IMR-90 (cell line): ENCODE results near the gene ACTR3C. TPM values are rescaled to one million over a fixed set of nuclear protein-coding genes. Genes with fewer than 3 reads are reported as not detected.

Experiments
- ATAC-seq: fragments of 200-7000 bp; cut with Tn5 transposase; 2 replicates; pipeline ENCODE4 v1.9.1; 2020; ENCODE audit warnings: low read depth, mild to moderate bottlenecking, moderate library complexity
- BruUV-seq: library from RNA; stranded (reverse); fragments of 400-500 nt; replicated peaks from 2 replicates; lab custom pipeline; 2021; lab: Mats Ljungman, UMichigan
- CTCF ChIA-PET: fragments of 300-600 bp; formaldehyde crosslinking; extraction: SDS; loops from one replicate; lab custom pipeline; 2021; ENCODE audit warnings: antibody characterized with exemption; lab: Yijun Ruan, JAX
- POLR2A ChIA-PET: fragments of 300-600 bp; sonication (Branson Sonifier 250); formaldehyde crosslinking; loops from one replicate; lab custom pipeline; 2022; ENCODE audit warnings: antibody characterized with exemption; ENCODE audit not compliant: unreplicated experiment; lab: Charles Lee
- DNase-seq: peaks from one replicate; pipeline ENCODE4 v3.0.0; 2013
- H2AFZ ChIP-seq: replicated peaks from 2 replicates; pipeline ENCODE3; 2013; ENCODE audit warnings: low read length, mild to moderate bottlenecking; ENCODE audit not compliant: poor library complexity
- H2AK5ac ChIP-seq: 2 replicates; pipeline ENCODE4 v1.6.1; 2013; ENCODE audit warnings: low read depth, low read length, inconsistent platforms
- H2AK9ac ChIP-seq: replicated peaks from 2 replicates; pipeline ENCODE3; 2013; ENCODE audit warnings: mild to moderate bottlenecking, low read depth, low read length, moderate library complexity; ENCODE audit not compliant: poor library complexity
- H2BK120ac ChIP-seq: 2 replicates; pipeline ENCODE4 v1.6.1; 2013; ENCODE audit warnings: low read depth, low read length, inconsistent platforms
- H2BK15ac ChIP-seq: 3 replicates; pipeline ENCODE4 v1.6.1; 2013; ENCODE audit warnings: low read depth, low read length, inconsistent platforms
- H2BK20ac ChIP-seq: 2 replicates; pipeline ENCODE4 v1.6.1; 2013; ENCODE audit warnings: low read depth, mild to moderate bottlenecking, inconsistent platforms, low read length, moderate library complexity
- H2BK5ac ChIP-seq: 2 replicates; pipeline ENCODE4 v1.6.1; 2013; ENCODE audit warnings: mild to moderate bottlenecking, low read depth, low read length, inconsistent platforms; ENCODE audit not compliant: poor library complexity, severe bottlenecking
- H3K14ac ChIP-seq: replicated peaks from 2 replicates; pipeline ENCODE4 v1.6.1; 2013; ENCODE audit warnings: low read depth, low read length, inconsistent platforms
- H3K18ac ChIP-seq: 2 replicates; pipeline ENCODE4 v1.6.1; 2013; ENCODE audit warnings: low read depth, low read length, control low read depth
- H3K23ac ChIP-seq: 2 replicates; pipeline ENCODE4 v1.6.1; 2013; ENCODE audit warnings: low read depth, low read length, inconsistent platforms
- H3K27ac ChIP-seq: 2 replicates; pipeline ENCODE4 v1.5.1; 2013; ENCODE audit warnings: mild to moderate bottlenecking, control low read depth, low read length; ENCODE audit not compliant: insufficient read depth
- H3K27me3 ChIP-seq: 2 replicates; pipeline ENCODE4 v1.6.1; 2013; ENCODE audit warnings: low read length; ENCODE audit not compliant: control insufficient read depth, insufficient read depth
- H3K36me3 ChIP-seq: 2 replicates; pipeline ENCODE4 v1.6.1; 2013; ENCODE audit warnings: low read length, mixed read lengths; ENCODE audit not compliant: control insufficient read depth, insufficient read depth
- H3K4ac ChIP-seq: 2 replicates; pipeline ENCODE4 v1.6.1; 2013; ENCODE audit warnings: low read depth, low read length, inconsistent platforms
- H3K4me1 ChIP-seq: 2 replicates; pipeline ENCODE4 v1.6.1; 2013; ENCODE audit warnings: low read length, mixed read lengths; ENCODE audit not compliant: control insufficient read depth, insufficient read depth
- H3K4me2 ChIP-seq: 2 replicates; pipeline ENCODE4 v1.6.1; 2013; ENCODE audit warnings: low read depth, mild to moderate bottlenecking, control low read depth, low read length, moderate library complexity
- H3K4me3 ChIP-seq: 2 replicates; pipeline ENCODE4 v1.5.1; 2013; ENCODE audit warnings: low read depth, mild to moderate bottlenecking, control low read depth, low read length, moderate library complexity; ENCODE audit not compliant: insufficient read depth
- H3K56ac ChIP-seq: 2 replicates; pipeline ENCODE4 v1.6.1; 2013; ENCODE audit warnings: low read length, inconsistent platforms; ENCODE audit not compliant: insufficient read depth; ENCODE audit errors: extremely low read depth
- H3K79me1 ChIP-seq, 2 experiments: 2 replicates each; pipeline ENCODE4 v1.6.1; 2013; ENCODE audit warnings: low read length in 2 of 2, inconsistent platforms in 1 of 2, low read depth in 1 of 2
- H3K9ac ChIP-seq: 2 replicates; pipeline ENCODE4 v1.6.1; 2013; ENCODE audit warnings: low read depth, low read length, control low read depth
- H3K9me1 ChIP-seq: 2 replicates; pipeline ENCODE4 v1.6.1; 2013; ENCODE audit warnings: low read length, inconsistent platforms; ENCODE audit not compliant: insufficient read depth
- H3K9me3 ChIP-seq: 2 replicates; pipeline ENCODE4 v1.6.1; 2013; ENCODE audit warnings: low read length; ENCODE audit not compliant: control insufficient read depth, insufficient read depth
- H4K20me1 ChIP-seq: 2 replicates; pipeline ENCODE4 v1.6.1; 2013; ENCODE audit warnings: low read length, inconsistent platforms; ENCODE audit not compliant: insufficient read depth
- H4K5ac ChIP-seq: 2 replicates; pipeline ENCODE4 v1.6.1; 2013; ENCODE audit warnings: mild to moderate bottlenecking, low read depth, low read length, control low read depth
- H4K8ac ChIP-seq, 2 experiments: 2 replicates each; pipeline ENCODE4 v1.6.1; 2013; ENCODE audit warnings: low read depth in 2 of 2, low read length in 2 of 2, control low read depth in 1 of 2, inconsistent platforms in 1 of 2
- H4K91ac ChIP-seq: 2 replicates; pipeline ENCODE4 v1.6.1; 2013; ENCODE audit warnings: low read depth, low read length, inconsistent platforms; ENCODE audit not compliant: insufficient read depth
- BHLHE40 ChIP-seq: fragments of 150-350 bp; IDR thresholded peaks from 2 replicates; pipeline ENCODE4 v1.6.1; 2016; ENCODE audit warnings: mild to moderate bottlenecking, low read depth, low read length
- CEBPB ChIP-seq: IDR thresholded peaks from 2 replicates; pipeline ENCODE4 v1.6.1; 2012; ENCODE audit warnings: low read depth, low read length, improper control_type of control experiment
- CHD1 ChIP-seq: IDR thresholded peaks from 2 replicates; pipeline ENCODE4 v1.6.1; 2012; ENCODE audit warnings: low read depth, low read length, improper control_type of control experiment
- CTCF ChIP-seq: conservative IDR thresholded peaks from 2 replicates; pipeline ENCODE4 v1.5.1; 2012; ENCODE audit warnings: mild to moderate bottlenecking, low read depth, low read length, improper control_type of control experiment
- ELK1 ChIP-seq: fragments of 150-350 bp; IDR thresholded peaks from 2 replicates; pipeline ENCODE4 v1.6.1; 2016; ENCODE audit warnings: low read depth, mild to moderate bottlenecking, low read length, moderate library complexity, borderline replicate concordance
- FOS ChIP-seq: fragments of 150-350 bp; IDR thresholded peaks from 2 replicates; pipeline ENCODE4 v1.6.1; 2016; ENCODE audit warnings: low read depth, low read length
- MAFK ChIP-seq: IDR thresholded peaks from 2 replicates; pipeline ENCODE4 v1.6.1; 2012; ENCODE audit warnings: low read depth, low read length, improper control_type of control experiment
- MXI1 ChIP-seq: IDR thresholded peaks from 2 replicates; pipeline ENCODE4 v1.6.1; 2012; ENCODE audit warnings: low read depth, mild to moderate bottlenecking, low read length, moderate library complexity, borderline replicate concordance
- NFE2L2 ChIP-seq: fragments of 150-350 bp; IDR thresholded peaks from 2 replicates; pipeline ENCODE4 v1.6.1; 2016; ENCODE audit warnings: low read depth, mild to moderate bottlenecking, low read length
- RAD21 ChIP-seq: IDR thresholded peaks from 2 replicates; pipeline ENCODE4 v1.6.1; 2012; ENCODE audit warnings: low read length, improper control_type of control experiment
- RCOR1 ChIP-seq: IDR thresholded peaks from 2 replicates; pipeline ENCODE4 v1.6.1; 2012; ENCODE audit warnings: mild to moderate bottlenecking, low read length, improper control_type of control experiment; ENCODE audit not compliant: insufficient replicate concordance
- RFX5 ChIP-seq: IDR thresholded peaks from 2 replicates; pipeline ENCODE4 v1.8.0; 2012; ENCODE audit warnings: low read depth, mild to moderate bottlenecking, low read length, moderate library complexity
- SMC3 ChIP-seq: fragments of 150-350 bp; IDR thresholded peaks from 2 replicates; pipeline ENCODE4 v1.6.1; 2016; ENCODE audit warnings: low read depth, mild to moderate bottlenecking, antibody characterized with exemption, low read length, moderate library complexity
- USF2 ChIP-seq: fragments of 150-350 bp; IDR thresholded peaks from 2 replicates; pipeline ENCODE4 v1.6.1; 2017; ENCODE audit warnings: mild to moderate bottlenecking, antibody characterized with exemption, low read length, low read depth
- WGBS, 2 experiments: methylation state at CpG; one replicate each; pipeline versions ENCODE4 v1.1.5 to v1.1.7; 2013; ENCODE audit warnings: missing lambda C conversion rate in 2 of 2; ENCODE audit not compliant: insufficient read length in 1 of 2; ENCODE audit errors: extremely low coverage in 2 of 2; 5-methylcytosine and 5-hydroxymethylcytosine counted together
- dilution Hi-C: fragments of 300-500 bp; cut with HindIII; formaldehyde crosslinking; loops from one replicate; pipeline ENCODE4 v1.14.3; 2018; ENCODE audit warnings: low sequenced_read_pairs; ENCODE audit not compliant: unreplicated experiment
- in situ Hi-C: fragments of 300-500 bp; cut with MboI; formaldehyde crosslinking; loops from 3 replicates; pipeline ENCODE4 v1.14.3; 2019; ENCODE audit warnings: low sequenced_read_pairs, inconsistent platforms, mixed read lengths
- intact Hi-C: fragments of 100-400 bp; cut with micrococcal nuclease; formaldehyde crosslinking; loops from 2 replicates; pipeline ENCODE4 v1.10.0; 2022
- polyA plus RNA-seq, 3 experiments: library from polyadenylated mRNA; depleted of rRNA; stranded (reverse); fragments of >200 nt; gene quantifications; 2 replicates each; pipeline ENCODE4 v1.2.3, GENCODE V29; 2012; ENCODE audit warnings: low replicate concordance in 1 of 3
- total RNA-seq: library from RNA; depleted of rRNA; stranded (reverse); fragments of >200 nt; gene quantifications from 2 replicates; pipeline ENCODE4 v1.2.3, GENCODE V29; 2012

Gene ACTR3C
- total and polyA plus RNA-seq, 2 of the 4 experiments (the other 2 are of a cell fraction), result not detected

- in situ Hi-C loops, result no loop called here
- Histone ChIP-seq H3K4me2 (no peak overlapping the region), H3K14ac (no peak overlapping the region), H3K79me1 (no peaks in the 10 kb centered on the region), H4K8ac (no peak overlapping the region), H2AK5ac (no peak overlapping the region), H2BK20ac (no peak overlapping the region), H3K27ac (no peak overlapping the region), H2AK9ac (no peak overlapping the region), H3K56ac (no peak overlapping the region), H3K23ac (no peak overlapping the region), H4K5ac (no peak overlapping the region), H4K20me1 (no peaks in the 10 kb centered on the region), H3K9me1 (no peaks in the 10 kb centered on the region), H3K4ac (no peak overlapping the region), H2BK5ac (no peak overlapping the region), H2BK15ac (no peak overlapping the region), H3K4me3 (no peak overlapping the region), H2BK120ac (no peak overlapping the region), H3K9me3 (peaks cover 16% of the 10 kb centered on the region), H3K18ac (no peak overlapping the region), H4K91ac (no peak overlapping the region), H2AFZ (no peak overlapping the region), H3K36me3 (no peaks in the 10 kb centered on the region), H3K4me1 (peaks cover 8% of the 10 kb centered on the region; the same call in 1 of the 2 replicates), H3K27me3 (peaks cover 31% of the 10 kb centered on the region), H3K9ac (no peak overlapping the region)
- intact Hi-C loops, result no loop called here
- ChIA-PET POLR2A (no interaction called here), CTCF (interaction anchor here (0.7 kb wide), 1 partner anchor 865 kb away, joined by 4 read pairs; no protein-coding TSS in a partner anchor)
- no TSS peak for BruUV-seq
- dilution Hi-C loops, result no loop called here
- WGBS, 2 experiments, result no CpG with 5 or more reads among the region's 1 CpG
- ATAC-seq (no peak), DNase-seq (no peak)
- TF ChIP-seq NFE2L2, result no peak
- no peak for TF ChIP-seq FOS
- no peak for TF ChIP-seq RAD21
- TF ChIP-seq USF2, result no peak
- no peak for TF ChIP-seq SMC3
- TF ChIP-seq CTCF, result no peak
- TF ChIP-seq RCOR1, result no peak
- TF ChIP-seq BHLHE40, result no peak
- TF ChIP-seq MXI1, result no peak
- TF ChIP-seq RFX5, result no peak
- no peak for TF ChIP-seq CHD1
- no peak for TF ChIP-seq CEBPB
- no peak for TF ChIP-seq MAFK
- no peak for TF ChIP-seq ELK1
These were observed 21.7 kb upstream of the ACTR3C start for GRCh38 chr7:150345012-150345411.
